ENCODE measurements around the gene HLF. TPM values are rescaled to one million over a fixed set of nuclear protein-coding genes. Genes with fewer than 3 reads are reported as not detected.

HLF gene
- total RNA-seq, 1 experiment from 2014 or later = 1.3 TPM

GRCh38 chr17:55336426-55336825 is 71.7 kb downstream of the HLF start:
- peaks cover 33% of the 10 kb centered on the region for H3K27me3 Mint-ChIP-seq (ENCODE audit: unreplicated experiment)
- BruUV-seq (replicated peaks) = no TSS peak

GRCh38 chr17:55340176-55340575 is 75.4 kb downstream of the HLF start:
- no TSS peak for BruUV-seq (replicated peaks)
- H3K36me3 Mint-ChIP-seq (ENCODE audit: insufficient read depth, unreplicated experiment) = no peaks in the 10 kb centered on the region

More at GRCh38 chr17:55336426-55336825, 71.7 kb downstream of the HLF start:
- H3K4me1 Mint-ChIP-seq (ENCODE audit: low read depth, unreplicated experiment) = peaks cover 10% of the 10 kb centered on the region
- intact Hi-C loops (cut with micrococcal nuclease; ENCODE audit: unreplicated experiment) = no loop called here
- H3K36me3 Mint-ChIP-seq (ENCODE audit: insufficient read depth, unreplicated experiment) = no peaks in the 10 kb centered on the region
- no peak overlapping the region for H3K4me3 Mint-ChIP-seq (ENCODE audit: low read depth, unreplicated experiment)
- no peaks in the 10 kb centered on the region for H3K9me3 Mint-ChIP-seq (ENCODE audit: low read depth, unreplicated experiment)
- CTCF ChIA-PET = no interaction called here
- H3K27ac Mint-ChIP-seq (ENCODE audit: unreplicated experiment) = no peak overlapping the region
- no peak for TF ChIP-seq CTCF (IDR thresholded peaks at IDR 0.05; ENCODE audit: unreplicated experiment)
- no peak for DNase-seq

GRCh38 chr17:55340686-55341085 is 75.9 kb downstream of the HLF start:
- Mint-ChIP-seq H3K27ac (ENCODE audit: unreplicated experiment) (no peak overlapping the region), H3K4me3 (ENCODE audit: low read depth, unreplicated experiment) (no peak overlapping the region), H3K27me3 (ENCODE audit: unreplicated experiment) (peaks cover 25% of the 10 kb centered on the region), H3K4me1 (ENCODE audit: low read depth, unreplicated experiment) (no peaks in the 10 kb centered on the region), H3K36me3 (ENCODE audit: insufficient read depth, unreplicated experiment) (no peaks in the 10 kb centered on the region), H3K9me3 (ENCODE audit: low read depth, unreplicated experiment) (peaks cover 2% of the 10 kb centered on the region)
- no peak for DNase-seq
- TF ChIP-seq CTCF (IDR thresholded peaks at IDR 0.05; ENCODE audit: unreplicated experiment) = no peak
- intact Hi-C loops (cut with micrococcal nuclease; ENCODE audit: unreplicated experiment) = no loop called here
- BruUV-seq (replicated peaks) = no TSS peak
- CTCF ChIA-PET = no interaction called here

More at GRCh38 chr17:55340176-55340575, 75.4 kb downstream of the HLF start:
- Mint-ChIP-seq H3K4me1 (ENCODE audit: low read depth, unreplicated experiment) (no peaks in the 10 kb centered on the region), H3K9me3 (ENCODE audit: low read depth, unreplicated experiment) (no peaks in the 10 kb centered on the region), H3K27ac (ENCODE audit: unreplicated experiment) (no peak overlapping the region), H3K4me3 (ENCODE audit: low read depth, unreplicated experiment) (no peak overlapping the region), H3K27me3 (ENCODE audit: unreplicated experiment) (peaks cover 30% of the 10 kb centered on the region)
- intact Hi-C loops (cut with micrococcal nuclease; ENCODE audit: unreplicated experiment) = no loop called here
- CTCF ChIA-PET = no interaction called here
- DNase-seq = no peak
- no peak for TF ChIP-seq CTCF (IDR thresholded peaks at IDR 0.05; ENCODE audit: unreplicated experiment)

- CTCF ChIA-PET = no interaction called here
- intact Hi-C loops (cut with micrococcal nuclease; ENCODE audit: unreplicated experiment) = no loop called here
- Mint-ChIP-seq H3K27me3 (ENCODE audit: unreplicated experiment) (peaks cover 20% of the 10 kb centered on the region), H3K4me1 (ENCODE audit: low read depth, unreplicated experiment) (no peaks in the 10 kb centered on the region), H3K27ac (ENCODE audit: unreplicated experiment) (no peak overlapping the region), H3K36me3 (ENCODE audit: insufficient read depth, unreplicated experiment) (no peaks in the 10 kb centered on the region), H3K4me3 (ENCODE audit: low read depth, unreplicated experiment) (no peak overlapping the region), H3K9me3 (ENCODE audit: low read depth, unreplicated experiment) (peaks cover 2% of the 10 kb centered on the region)
- DNase-seq = no peak
- no TSS peak for BruUV-seq (replicated peaks)
- TF ChIP-seq CTCF (IDR thresholded peaks at IDR 0.05; ENCODE audit: unreplicated experiment) = no peak
These were observed 76.7 kb downstream of the HLF start for GRCh38 chr17:55341432-55341831.
